Activated naive CD8-positive, alpha-beta T cell (primary cell): ENCODE results near the gene GRB10.

Experiments
- H3K27ac Mint-ChIP-seq: one replicate; pipeline ENCODE4 v1.8.0; 2021; ENCODE audit warnings: mixed read lengths
- H3K27me3 Mint-ChIP-seq: one replicate; pipeline ENCODE4 v1.8.0; 2021; ENCODE audit warnings: mixed read lengths
- H3K36me3 Mint-ChIP-seq: one replicate; pipeline ENCODE4 v1.8.0; 2021; ENCODE audit warnings: mixed read lengths
- H3K4me1 Mint-ChIP-seq: one replicate; pipeline ENCODE4 v1.8.0; 2021; ENCODE audit warnings: low read depth, mixed read lengths
- H3K4me3 Mint-ChIP-seq: one replicate; pipeline ENCODE4 v1.8.0; 2021; ENCODE audit warnings: mild to moderate bottlenecking, mixed read lengths
- H3K9me3 Mint-ChIP-seq: one replicate; pipeline ENCODE4 v1.8.0; 2021; ENCODE audit warnings: low read depth, mixed read lengths

GRB10 gene

DNA sequence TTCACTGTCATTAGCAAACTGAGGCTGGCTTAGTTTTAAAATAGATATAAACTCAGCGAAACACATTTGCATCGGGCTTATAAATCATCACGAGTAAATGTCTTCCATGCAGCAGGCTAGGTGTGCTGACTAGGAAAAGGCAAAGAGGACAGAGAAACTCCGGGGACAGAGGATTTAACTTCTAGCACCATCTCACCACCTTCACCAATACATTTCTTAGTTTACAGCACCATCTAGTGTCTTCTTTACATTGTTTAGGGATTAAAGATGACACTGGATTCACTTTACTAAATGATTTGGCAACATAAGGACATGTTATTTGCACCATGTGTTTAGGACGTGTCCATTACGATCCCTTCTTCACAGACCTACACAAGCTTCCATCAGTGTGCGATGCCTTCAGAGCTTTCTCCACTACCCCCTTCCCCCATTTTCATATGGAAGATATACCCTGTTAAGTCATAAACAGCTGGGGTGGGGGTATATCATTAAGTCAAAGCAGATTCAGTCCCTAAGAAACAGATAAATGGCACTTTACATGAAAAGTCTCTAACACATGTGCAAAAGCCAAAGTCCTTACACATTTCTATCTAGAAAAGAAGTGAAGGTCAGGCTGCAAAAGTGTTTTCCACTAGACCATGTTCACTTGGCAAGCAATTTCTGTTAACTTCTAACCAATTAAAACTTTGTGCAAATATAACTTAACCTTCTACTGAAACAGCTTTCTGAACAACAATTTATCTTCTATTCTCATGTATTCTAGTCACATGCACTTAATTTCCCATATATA, 103.3 kb downstream of the GRB10 start:
- Mint-ChIP-seq H3K4me3 (no peak overlapping the region), H3K4me1 (no peaks in the 10 kb centered on the region), H3K27me3 (no peaks in the 10 kb centered on the region), H3K9me3 (no peaks in the 10 kb centered on the region), H3K36me3 (no peaks in the 10 kb centered on the region), H3K27ac (no peak overlapping the region)

- Mint-ChIP-seq H3K4me3 (no peak overlapping the region), H3K9me3 (no peaks in the 10 kb centered on the region), H3K27ac (no peak overlapping the region), H3K36me3 (no peaks in the 10 kb centered on the region), H3K27me3 (no peaks in the 10 kb centered on the region), H3K4me1 (no peaks in the 10 kb centered on the region)
Observed at GRCh38 chr7:50678586-50678985, 104.1 kb downstream of the GRB10 start.

- H3K36me3 Mint-ChIP-seq = no peaks in the 10 kb centered on the region
- no peaks in the 10 kb centered on the region for H3K9me3 Mint-ChIP-seq
Observed at GRCh38 chr7:50677638-50677996, 105.1 kb downstream of the GRB10 start.

GRCh38 chr7:50676740-50677637, 105.7 kb downstream of the GRB10 start:
- H3K27me3 Mint-ChIP-seq = no peaks in the 10 kb centered on the region
- H3K36me3 Mint-ChIP-seq = no peaks in the 10 kb centered on the region
- no peak overlapping the region for H3K4me3 Mint-ChIP-seq
- no peaks in the 10 kb centered on the region for H3K4me1 Mint-ChIP-seq
- no peak overlapping the region for H3K27ac Mint-ChIP-seq
- H3K9me3 Mint-ChIP-seq = no peaks in the 10 kb centered on the region

More at GRCh38 chr7:50677638-50677996, 105.1 kb downstream of the GRB10 start:
- Mint-ChIP-seq H3K27me3 (no peaks in the 10 kb centered on the region), H3K4me1 (no peaks in the 10 kb centered on the region), H3K27ac (no peak overlapping the region), H3K4me3 (no peak overlapping the region)

DNA sequence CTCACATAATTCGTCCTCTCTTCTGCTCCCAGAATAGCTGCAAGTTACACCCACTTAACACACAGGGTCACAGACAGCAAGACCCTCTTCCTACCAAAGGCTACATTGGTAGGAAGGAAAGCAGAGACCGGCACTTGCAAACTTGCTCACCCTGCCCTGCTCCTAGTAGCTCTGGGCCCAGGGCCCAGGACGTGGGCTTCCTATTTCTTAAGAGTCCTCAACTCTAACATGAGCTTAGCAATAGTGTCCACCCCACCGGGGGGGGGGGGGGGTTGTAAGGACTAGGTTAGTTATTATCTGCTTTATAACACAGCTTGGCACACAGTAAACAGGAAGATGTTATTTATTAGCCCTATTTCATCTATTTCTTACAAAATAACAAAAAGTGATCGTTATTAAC, 106.6 kb downstream of the GRB10 start:
- no peaks in the 10 kb centered on the region for H3K4me1 Mint-ChIP-seq
- H3K27ac Mint-ChIP-seq = no peak overlapping the region
- no peaks in the 10 kb centered on the region for H3K9me3 Mint-ChIP-seq
- H3K36me3 Mint-ChIP-seq = no peaks in the 10 kb centered on the region
- no peaks in the 10 kb centered on the region for H3K27me3 Mint-ChIP-seq
- no peak overlapping the region for H3K4me3 Mint-ChIP-seq

GRCh38 chr7:50674896-50675835, 107.5 kb downstream of the GRB10 start:
- Mint-ChIP-seq H3K4me1 (no peaks in the 10 kb centered on the region), H3K27me3 (no peaks in the 10 kb centered on the region), H3K36me3 (no peaks in the 10 kb centered on the region), H3K27ac (no peak overlapping the region), H3K9me3 (no peaks in the 10 kb centered on the region), H3K4me3 (no peak overlapping the region)

DNA sequence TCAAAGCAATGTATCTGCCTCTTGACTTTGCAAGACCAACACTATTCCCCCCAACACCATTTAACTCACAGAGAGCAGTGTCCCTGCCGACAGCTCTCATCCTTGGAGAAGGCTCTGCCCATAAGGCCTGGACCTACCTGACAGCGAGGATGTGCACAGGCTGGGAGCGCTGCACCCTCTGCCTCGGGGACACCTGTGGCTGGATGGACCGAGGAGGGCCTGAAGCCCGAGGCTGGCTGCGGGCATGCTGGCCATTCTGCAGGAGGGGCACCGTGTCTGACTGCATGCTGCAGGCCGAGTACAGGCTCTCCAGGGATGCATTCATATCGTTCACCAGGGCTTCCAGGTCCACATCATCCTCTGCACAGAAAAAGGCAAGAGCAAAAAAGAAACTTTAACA, 108.4 kb downstream of the GRB10 start:
- Mint-ChIP-seq H3K4me3 (no peak overlapping the region), H3K27me3 (no peaks in the 10 kb centered on the region)

GRCh38 chr7:50673096-50673495, 109.6 kb downstream of the GRB10 start:
- Mint-ChIP-seq H3K4me1 (no peaks in the 10 kb centered on the region), H3K36me3 (peaks cover 3% of the 10 kb centered on the region), H3K27me3 (no peaks in the 10 kb centered on the region)

More for the DNA sequence above, 108.4 kb downstream of the GRB10 start:
- Mint-ChIP-seq H3K4me1 (no peaks in the 10 kb centered on the region), H3K9me3 (no peaks in the 10 kb centered on the region), H3K36me3 (peaks cover 1% of the 10 kb centered on the region), H3K27ac (no peak overlapping the region)

DNA sequence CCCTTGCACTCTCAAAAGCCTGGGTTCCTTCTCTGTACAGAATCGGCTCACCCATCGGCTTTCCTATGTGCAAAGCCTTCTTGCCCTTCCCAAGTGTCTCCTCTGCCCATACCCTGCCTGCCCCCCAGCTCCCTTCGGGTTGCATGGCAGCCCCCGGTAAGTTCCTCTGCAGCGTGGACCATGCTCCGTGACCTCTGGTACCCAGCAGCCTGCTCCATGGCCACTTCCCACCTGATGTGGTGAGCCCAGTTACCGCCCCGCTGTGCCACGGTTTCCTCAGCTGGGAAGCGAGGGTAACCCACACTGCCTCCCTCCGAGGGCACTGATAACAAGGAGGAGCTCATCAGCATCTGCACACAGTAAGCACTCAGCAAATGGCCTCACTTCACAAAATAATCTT, 110.7 kb downstream of the GRB10 start:
- H3K27ac Mint-ChIP-seq = no peak overlapping the region

More at GRCh38 chr7:50673096-50673495, 109.6 kb downstream of the GRB10 start:
- no peaks in the 10 kb centered on the region for H3K9me3 Mint-ChIP-seq
- H3K4me3 Mint-ChIP-seq = no peak overlapping the region
- H3K27ac Mint-ChIP-seq = no peak overlapping the region

GRCh38 chr7:50671386-50671785, 111.3 kb downstream of the GRB10 start:
- H3K27ac Mint-ChIP-seq = no peak overlapping the region
- H3K27me3 Mint-ChIP-seq = no peaks in the 10 kb centered on the region
- H3K4me1 Mint-ChIP-seq = no peaks in the 10 kb centered on the region
- H3K36me3 Mint-ChIP-seq = peaks cover 3% of the 10 kb centered on the region
- no peaks in the 10 kb centered on the region for H3K9me3 Mint-ChIP-seq
- H3K4me3 Mint-ChIP-seq = no peak overlapping the region

More for the DNA sequence above, 110.7 kb downstream of the GRB10 start:
- Mint-ChIP-seq H3K27me3 (no peaks in the 10 kb centered on the region), H3K4me3 (no peak overlapping the region), H3K36me3 (peaks cover 3% of the 10 kb centered on the region), H3K4me1 (no peaks in the 10 kb centered on the region), H3K9me3 (no peaks in the 10 kb centered on the region)

DNA sequence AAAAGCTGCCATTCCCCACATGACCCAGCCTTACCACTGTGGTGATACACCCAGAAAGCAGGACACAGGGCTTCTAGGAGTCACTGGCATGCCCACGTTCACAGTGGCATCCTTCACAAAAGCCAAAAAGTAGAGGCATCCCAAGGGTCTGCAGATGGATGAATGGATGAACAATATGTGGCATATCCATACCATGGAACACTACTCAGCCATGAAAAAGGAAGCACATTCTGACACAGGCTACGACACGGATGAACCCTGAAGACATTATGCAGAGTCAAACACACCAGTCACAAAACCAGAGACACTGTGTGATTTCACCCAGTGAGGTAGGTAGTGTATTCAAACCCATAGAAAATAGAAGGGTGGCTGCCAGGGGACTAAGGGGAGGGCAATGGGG, 112.8 kb downstream of the GRB10 start:
- Mint-ChIP-seq H3K4me1 (peaks cover 3% of the 10 kb centered on the region), H3K9me3 (no peaks in the 10 kb centered on the region), H3K4me3 (no peak overlapping the region), H3K27ac (no peak overlapping the region), H3K27me3 (no peaks in the 10 kb centered on the region), H3K36me3 (peaks cover 3% of the 10 kb centered on the region)

DNA sequence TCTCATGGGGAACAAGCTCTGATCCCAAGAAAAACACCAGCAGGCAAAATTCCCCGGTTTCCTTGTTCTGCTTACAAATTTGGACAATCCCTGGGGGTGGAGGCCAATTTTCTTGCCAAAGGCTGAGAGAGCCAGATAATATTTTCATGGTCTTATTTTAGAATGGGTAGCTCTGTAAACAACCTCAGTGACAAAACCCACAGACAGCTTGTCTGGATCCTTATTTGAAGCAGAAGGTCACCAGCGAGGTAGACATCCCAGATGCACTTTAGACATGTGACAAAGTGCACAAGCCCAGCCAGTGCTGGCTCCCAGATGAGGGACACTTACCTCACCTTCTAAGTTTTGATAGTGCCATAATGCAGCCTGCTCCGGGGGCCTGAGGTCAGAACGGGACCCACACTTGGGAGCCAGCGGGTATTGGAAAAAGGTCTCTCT, 114.9 kb downstream of the GRB10 start:
- H3K4me1 Mint-ChIP-seq = peaks cover 15% of the 10 kb centered on the region
- H3K36me3 Mint-ChIP-seq = peaks cover 3% of the 10 kb centered on the region
- no peak overlapping the region for H3K27ac Mint-ChIP-seq
- H3K27me3 Mint-ChIP-seq = no peaks in the 10 kb centered on the region
- no peaks in the 10 kb centered on the region for H3K9me3 Mint-ChIP-seq
- no peak overlapping the region for H3K4me3 Mint-ChIP-seq

GRCh38 chr7:50667338-50667737, 115.4 kb downstream of the GRB10 start:
- Mint-ChIP-seq H3K36me3 (peaks cover 3% of the 10 kb centered on the region), H3K27me3 (no peaks in the 10 kb centered on the region), H3K9me3 (no peaks in the 10 kb centered on the region), H3K4me1 (peaks cover 20% of the 10 kb centered on the region), H3K4me3 (no peak overlapping the region), H3K27ac (no peak overlapping the region)

DNA sequence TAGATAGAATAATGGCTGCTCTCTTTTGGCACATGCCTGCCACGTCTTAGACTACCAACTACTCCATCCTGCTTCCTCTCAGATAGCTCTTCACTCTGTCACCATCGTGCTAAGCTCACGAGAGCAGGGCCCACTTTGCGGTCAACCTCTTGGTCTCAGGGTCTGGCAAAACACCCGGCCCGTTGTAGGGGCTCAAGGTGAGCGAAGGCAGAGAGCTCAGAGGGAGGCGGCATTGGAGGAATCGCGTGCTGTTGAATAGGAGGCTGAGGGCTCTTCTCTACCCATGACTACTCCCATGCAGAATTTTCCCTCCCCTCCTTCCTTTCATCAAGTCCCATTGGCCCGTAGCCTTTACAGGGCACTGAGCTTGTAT, 116.6 kb downstream of the GRB10 start:
- Mint-ChIP-seq H3K36me3 (peaks cover 3% of the 10 kb centered on the region), H3K4me1 (peaks cover 32% of the 10 kb centered on the region), H3K9me3 (no peaks in the 10 kb centered on the region), H3K27ac (no peak overlapping the region), H3K4me3 (no peak overlapping the region), H3K27me3 (no peaks in the 10 kb centered on the region)
